HG03280 (cell line): ENCODE results near the gene EXTL1.
"Not testable (repeated sequence)": the region's sequence is repeated elsewhere in the genome, so short reads cannot be mapped to it uniquely, and the experiment has no call there.

Experiments used
- ATAC-seq: cut with Tn5 transposase; IDR thresholded peaks from one replicate; pipeline ENCODE4 v1.9.1; 2021; ENCODE audit warnings: mild to moderate bottlenecking, moderate library complexity; ENCODE audit not compliant: unreplicated experiment

The EXTL1 gene

GRCh38 chr1:26021647-26022403 lies at the start of gene EXTL1:
EXTL1 (plus strand) TSS chr1:26021775; CDS start chr1:26022647, 872 bp downstream.
- no peak for ATAC-seq

DNA sequence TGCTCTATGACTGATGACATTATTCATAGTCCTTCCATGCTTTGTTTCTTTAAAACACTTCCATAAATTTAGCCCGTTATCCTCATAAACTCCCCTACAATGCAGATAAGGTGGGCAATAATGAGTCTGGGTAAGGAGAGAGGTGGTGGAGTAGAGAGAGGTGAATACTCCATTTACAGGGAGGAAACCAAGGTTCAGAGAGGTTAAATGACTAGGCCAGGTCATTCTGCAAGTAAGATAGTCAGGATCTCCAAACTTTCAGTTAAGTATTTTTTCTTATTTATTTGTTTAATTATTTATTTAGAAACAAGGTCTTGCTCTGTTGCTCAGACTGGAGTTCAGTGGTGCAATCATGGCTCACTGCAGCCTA lies 49.8 kb upstream of the EXTL1 start:
- no peak for ATAC-seq

- ATAC-seq, result no peak
Measured at GRCh38 chr1:25973610-25974321, 47.8 kb upstream of the EXTL1 start.

DNA sequence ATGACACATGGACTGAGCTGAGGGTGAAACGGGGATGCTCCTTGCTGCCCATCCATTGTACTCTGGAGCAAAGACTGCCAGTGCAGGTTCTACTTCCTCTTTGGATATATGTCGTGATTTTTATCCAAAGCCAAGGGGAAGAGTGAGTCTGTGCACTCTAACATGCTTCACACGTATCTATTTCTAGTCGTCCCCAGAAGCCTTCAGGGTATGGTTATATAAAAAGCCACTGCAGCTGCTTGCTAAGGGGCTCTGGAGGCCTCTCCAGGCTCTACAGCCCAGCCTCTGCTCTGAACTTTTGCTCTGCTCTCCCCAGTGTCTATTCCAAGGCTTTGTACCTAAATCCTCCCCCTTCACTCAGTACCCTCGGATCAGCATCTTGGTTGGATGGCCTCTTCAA lies 43.8 kb upstream of the EXTL1 start:
- ATAC-seq, result no peak

DNA sequence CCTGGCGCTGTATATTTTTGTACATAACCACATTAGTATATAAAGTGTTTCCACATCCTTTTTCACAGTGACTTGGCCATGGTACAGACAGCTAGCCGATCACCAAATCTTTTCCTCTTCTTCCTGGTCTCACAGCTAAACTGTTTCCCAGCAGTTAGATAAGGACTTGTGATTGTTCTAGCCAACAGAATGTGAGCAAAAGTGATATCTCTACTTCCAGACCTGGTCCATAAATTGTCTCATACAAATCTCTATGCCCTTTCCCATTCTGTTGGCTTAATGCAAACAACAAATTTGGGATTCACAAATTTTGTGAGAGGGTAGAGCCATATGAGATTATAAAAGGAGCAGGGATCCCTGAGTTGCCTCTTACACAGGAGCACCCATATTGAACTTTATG lies 43.2 kb upstream of the EXTL1 start:
- no peak for ATAC-seq

- ATAC-seq, result no peak
Measured at GRCh38 chr1:25979210-25979609, 42.4 kb upstream of the EXTL1 start.

GRCh38 chr1:25985171-25985570 lies 36.4 kb upstream of the EXTL1 start:
- ATAC-seq, result no peak

DNA sequence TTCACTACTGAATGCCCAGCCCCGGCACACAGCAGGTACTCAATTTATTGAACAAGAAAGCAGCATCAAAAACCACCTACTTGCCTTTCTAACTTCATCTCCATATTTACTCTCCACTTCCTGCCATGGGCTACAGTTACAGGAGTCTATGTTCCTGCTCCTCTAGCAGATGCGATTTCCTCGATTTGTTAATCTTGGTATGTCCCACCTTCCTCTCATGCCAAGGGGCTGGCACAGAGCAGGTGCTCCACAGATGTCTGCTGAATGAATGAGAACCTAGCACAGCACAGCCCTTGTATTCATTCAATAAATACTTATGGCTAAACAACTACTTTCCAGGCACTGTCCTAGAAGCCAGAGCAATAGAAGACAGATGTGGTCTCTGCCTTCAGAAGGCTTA lies 35.9 kb upstream of the EXTL1 start:
- no peak for ATAC-seq

GRCh38 chr1:25986773-25987172 lies 34.8 kb upstream of the EXTL1 start:
- ATAC-seq, result not testable (repeated sequence)

DNA sequence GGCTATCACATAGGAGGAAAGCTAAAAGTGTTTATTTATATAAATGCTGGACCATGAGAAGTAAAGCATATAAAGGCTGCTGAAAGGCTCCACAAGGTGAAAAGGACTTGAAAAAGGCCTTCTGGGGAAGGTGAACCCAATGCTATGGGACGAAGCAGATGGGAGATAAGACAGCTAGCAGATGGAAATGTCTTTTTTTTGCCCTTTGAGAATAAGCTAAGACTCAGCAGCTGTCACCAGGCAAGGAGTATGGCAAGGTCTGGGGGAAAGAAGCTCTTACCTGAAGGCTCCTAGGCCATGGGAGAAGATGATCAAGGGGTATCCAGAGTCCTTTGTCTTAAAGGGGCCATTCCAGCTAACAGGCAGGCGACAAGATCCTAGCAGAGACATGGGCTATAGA lies 33.6 kb upstream of the EXTL1 start:
- ATAC-seq, result no peak

- ATAC-seq, result no peak
Measured at GRCh38 chr1:25989440-25990234, 31.9 kb upstream of the EXTL1 start.

- no peak for ATAC-seq
Measured at GRCh38 chr1:25990251-25990650, 31.3 kb upstream of the EXTL1 start.

- no peak for ATAC-seq
Measured at GRCh38 chr1:25990702-25991395, 30.7 kb upstream of the EXTL1 start.

- ATAC-seq, result no peak
Measured at GRCh38 chr1:25991937-25992688, 29.5 kb upstream of the EXTL1 start.

GRCh38 chr1:25992689-25993171 lies 28.8 kb upstream of the EXTL1 start:
- no peak for ATAC-seq

DNA sequence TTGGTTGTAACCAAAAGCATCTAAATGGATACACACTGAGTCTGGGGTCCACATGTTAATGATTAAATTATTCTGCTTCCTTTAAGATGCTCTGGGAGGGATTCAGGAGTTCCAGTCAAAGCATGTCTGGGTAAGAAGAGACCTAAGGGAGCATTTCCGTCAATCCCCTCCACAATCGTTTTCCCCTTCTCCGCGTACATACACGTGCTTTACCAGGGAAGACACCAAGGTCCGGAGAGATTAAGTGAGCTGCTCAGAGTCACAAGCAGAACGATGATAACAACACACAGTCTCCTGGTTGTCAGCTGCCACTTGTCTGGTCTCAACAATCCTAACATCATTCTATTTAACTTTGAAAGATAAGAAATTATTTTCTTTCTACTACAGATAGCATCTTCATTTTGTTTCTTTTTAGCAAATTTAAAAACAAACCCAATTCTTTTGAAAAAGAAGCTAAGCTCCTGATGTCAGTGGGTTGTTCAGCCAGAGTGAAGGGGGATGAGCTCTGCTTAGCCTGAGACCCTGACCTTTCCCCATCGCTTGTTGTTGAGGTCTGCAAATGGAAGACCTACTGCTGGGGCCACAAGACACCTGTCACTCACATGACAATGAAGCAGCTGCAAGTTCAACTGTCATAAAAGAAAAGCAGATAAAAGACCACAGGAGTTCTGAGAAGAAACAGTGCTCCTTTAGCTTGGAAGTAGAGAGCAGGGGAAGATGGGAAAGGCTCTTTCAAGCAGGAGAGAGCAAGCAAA lies 28.2 kb upstream of the EXTL1 start:
- ATAC-seq, result no peak

GRCh38 chr1:25994402-25995150 lies 27.0 kb upstream of the EXTL1 start:
- no peak for ATAC-seq

DNA sequence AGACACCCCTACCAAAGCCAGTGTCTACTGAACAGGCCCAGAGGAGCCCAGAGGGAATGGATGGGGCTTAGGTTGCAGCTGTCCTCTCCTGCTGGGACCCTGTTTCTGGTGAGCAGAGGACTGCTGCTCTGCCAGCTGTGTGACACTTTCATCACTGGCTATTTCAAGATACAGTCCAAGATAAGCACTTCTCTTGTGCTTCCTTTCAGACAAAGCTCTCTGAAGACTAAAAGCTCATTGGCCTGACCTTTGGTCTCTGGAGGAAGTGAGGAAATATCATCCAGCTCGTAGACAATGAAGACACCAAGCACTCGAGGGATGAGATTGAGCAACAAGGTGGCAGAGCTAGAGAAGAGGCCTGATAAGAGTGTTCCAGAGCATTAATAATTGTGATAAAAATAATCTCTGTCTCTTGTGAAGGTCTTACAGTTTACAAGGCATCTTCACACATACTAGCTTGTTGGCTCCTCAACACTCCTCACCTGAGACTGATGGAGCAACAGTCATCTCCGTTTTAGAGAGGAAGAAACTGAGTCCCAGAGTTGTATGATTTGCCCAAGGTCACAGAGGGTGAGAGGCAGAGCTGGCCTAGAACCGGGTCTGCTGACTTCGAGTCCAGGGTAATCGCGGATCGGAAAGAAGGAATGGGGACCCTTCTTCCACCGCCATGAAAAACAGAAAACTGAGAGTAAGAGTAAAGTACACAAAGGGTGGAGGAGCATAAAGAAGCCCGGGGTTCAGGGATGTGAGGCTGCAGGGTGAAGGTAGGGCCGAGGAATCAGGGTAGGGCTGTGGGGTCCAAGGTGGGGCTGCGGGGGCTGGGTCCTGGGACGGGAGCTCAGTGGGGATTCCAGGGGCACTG lies 24.4 kb upstream of the EXTL1 start:
- ATAC-seq, result no peak
